ENCODE data around the gene CORO2B.

DNA sequence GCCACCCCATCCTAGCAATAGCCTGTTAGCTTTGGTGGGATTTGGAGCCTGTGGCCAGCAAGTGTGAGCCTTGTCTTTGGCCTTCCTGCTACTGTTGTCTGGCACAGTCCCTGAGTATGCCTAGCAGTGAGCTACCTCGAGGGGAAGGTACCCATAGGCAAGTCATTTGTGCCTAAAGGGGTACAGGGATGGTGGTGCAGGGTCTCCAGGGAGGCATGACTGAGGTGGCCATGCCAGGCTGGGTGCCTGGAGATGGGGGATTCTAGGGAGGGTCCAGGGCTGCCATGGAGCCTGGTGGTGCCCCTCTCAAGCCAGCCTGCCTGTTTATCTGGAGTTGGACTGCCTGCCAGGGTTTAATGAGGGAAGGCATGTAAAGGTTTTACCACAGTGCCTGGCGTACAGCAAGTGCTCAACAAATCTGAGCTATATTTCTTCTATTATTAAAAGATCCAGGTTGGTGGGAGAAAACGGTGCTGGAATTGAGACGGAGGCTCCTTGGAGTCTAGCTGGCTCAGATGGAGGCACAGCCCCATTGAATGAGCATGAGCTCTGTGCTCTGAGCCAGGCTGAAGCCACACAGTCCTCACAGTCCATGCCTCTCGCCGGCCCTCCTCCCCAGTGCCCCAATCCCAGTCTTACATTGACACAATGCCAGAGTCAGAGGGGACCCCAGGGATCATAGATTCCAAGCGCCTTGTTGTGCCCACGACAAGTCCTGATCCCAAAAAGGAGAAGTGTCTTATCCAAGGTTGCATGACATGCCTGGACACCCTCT lies 76.2 kb downstream of the CORO2B start:
- TF ChIP-seq, protein P1, sequence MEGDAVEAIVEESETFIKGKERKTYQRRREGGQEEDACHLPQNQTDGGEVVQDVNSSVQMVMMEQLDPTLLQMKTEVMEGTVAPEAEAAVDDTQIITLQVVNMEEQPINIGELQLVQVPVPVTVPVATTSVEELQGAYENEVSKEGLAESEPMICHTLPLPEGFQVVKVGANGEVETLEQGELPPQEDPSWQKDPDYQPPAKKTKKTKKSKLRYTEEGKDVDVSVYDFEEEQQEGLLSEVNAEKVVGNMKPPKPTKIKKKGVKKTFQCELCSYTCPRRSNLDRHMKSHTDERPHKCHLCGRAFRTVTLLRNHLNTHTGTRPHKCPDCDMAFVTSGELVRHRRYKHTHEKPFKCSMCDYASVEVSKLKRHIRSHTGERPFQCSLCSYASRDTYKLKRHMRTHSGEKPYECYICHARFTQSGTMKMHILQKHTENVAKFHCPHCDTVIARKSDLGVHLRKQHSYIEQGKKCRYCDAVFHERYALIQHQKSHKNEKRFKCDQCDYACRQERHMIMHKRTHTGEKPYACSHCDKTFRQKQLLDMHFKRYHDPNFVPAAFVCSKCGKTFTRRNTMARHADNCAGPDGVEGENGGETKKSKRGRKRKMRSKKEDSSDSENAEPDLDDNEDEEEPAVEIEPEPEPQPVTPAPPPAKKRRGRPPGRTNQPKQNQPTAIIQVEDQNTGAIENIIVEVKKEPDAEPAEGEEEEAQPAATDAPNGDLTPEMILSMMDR (IDR thresholded peaks at IDR 0.05): no peak
- no peak for TF ChIP-seq POLR2A (IDR thresholded peaks at IDR 0.05)
